ENCODE data around the gene IL17F.
A peak's percentile ranks its signal among the peaks of the same experiment; 100 is the strongest.
"Not testable (repeated sequence)": the region's sequence is repeated elsewhere in the genome, so short reads cannot be mapped to it uniquely, and the experiment has no call there.

The IL17F gene

DNA sequence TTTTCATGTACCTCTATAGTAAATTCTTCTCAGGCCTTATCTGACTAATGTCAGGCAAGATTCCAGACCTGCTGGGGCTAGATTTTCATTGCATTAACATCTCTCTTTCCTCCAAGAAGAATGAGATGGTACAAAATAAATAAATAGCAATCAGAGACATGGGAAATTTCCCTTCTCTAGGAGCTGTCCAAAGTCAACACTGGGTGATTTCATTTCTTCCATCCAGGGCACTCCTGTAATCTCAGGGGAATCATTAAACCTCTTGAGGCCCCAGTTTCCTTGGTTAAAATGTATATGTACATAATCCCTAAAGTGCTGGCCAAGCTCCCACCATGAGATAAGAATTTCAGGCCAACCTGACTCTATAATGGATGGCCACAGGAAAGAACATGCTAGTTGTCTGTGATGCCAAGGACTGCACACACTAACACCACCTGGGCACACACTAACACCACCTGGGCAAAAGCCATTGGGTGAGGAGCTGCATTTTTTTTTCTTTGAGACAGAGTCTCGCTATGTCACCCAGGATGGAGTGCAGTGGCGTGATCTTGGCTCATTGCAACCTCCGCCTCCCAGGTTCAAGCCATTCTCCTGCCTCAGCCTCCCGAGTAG, 912 bp downstream of the IL17F start:
- DNase-seq = peak; percentile 61

DNA sequence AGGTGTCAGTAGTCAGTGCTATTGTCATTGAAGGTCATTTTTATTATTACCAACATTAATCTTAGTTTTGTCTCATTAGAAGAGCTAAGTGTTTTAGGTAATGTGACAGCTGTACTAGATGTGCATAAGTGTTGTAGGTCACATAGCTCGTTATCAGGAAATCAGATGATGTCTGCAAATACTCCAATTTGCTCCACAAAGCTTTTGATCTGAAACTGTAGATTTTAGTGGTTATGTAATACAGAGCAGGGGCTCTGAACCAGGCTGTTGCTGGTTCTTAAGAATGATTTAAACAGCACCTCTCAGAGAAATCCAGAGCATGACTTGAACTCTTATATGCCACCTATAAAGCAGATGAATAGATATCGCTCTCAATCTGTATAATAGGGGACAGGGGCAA, 2.5 kb downstream of the IL17F start:
- no peak for DNase-seq

DNA sequence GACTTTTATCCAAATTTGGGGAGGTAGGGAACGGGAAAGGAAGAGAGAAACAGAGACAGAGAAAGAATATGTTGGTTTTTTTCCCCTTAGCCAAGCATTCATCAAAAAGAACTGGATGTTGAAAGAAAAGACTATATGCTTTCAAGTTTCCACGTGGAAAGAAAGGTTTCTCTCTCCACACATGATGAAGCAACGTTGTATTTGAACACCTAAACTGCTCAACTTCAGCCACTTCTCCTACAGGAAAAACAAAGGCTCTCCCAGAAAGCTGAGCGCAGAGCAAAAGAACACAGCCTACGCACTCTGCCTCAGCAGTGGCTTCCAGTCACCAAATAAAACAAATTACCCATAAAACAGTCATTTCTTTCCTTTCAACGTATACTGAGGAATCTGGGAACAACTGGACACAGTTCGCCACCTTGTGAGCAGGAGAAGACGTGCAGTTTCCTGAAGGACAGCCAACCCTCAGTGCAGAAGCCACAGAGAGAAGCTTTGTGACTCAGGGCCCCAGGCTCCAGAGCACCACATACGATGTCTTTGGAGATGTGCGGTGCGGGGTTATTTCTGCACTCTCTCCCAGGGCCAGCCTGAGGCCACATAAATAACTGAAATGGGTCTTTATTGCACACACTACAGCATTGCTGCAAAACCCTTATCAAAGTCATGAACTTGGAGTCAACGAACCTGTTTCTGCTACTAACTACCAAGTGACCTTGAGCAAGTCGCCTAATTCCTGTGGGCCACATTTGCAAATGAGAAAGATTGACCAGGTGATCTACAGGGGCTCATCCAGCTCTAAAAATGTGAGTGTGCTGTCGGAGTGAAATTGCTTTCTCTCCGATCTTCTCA, 10.1 kb downstream of the IL17F start:
- DNase-seq = peak; percentile 19

DNA sequence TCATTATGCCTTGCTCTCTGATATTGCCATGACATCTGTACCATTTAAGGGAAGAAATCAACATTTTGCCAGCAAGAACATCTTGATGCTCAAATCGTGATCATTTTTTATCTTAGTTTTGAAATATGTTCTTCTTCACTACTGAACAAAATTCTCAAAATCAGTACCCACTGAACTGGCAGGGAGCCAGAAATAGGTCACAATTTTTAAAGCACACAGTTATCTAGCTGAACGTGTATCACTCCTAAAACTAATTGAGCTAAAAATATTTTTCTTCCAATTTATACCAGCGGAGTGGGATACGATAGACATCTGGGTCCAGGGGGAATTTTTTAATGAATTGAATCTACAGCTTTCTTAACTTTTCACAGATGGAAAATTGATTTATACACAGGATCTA, 11.3 kb downstream of the IL17F start:
- DNase-seq = no peak

DNA sequence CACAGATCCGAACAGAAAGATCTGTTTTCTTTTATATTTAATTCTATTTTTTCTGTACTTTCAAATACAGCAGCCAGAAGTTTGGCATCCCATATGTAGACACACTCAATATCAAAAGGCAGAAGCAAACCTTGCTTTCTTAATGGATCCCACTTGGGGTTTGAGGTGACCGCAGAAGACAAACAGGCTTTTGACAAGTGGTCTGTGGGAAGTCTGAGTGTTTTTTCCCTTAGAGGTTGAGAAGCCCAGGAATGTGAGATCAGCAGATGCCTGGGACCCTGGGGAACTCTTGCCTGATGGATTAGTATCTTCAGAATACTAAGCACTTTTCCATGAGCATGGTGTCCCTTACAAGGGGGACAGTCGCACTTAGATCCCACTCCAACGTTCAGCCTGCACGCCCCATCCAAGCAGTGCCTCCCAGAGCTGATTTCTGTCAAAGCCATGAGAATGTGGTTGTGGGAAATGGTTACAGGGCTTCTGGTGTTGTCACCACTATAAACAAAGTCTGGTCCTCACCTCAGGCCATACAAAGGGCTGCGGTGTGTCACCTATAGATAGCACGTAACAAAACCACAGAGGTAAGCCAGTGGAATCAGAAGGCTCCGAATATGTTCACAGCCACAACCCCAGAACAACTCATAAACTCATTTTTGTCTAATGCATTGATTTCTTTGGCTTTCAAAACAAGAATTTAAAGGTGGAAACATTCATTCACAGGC, 12.7 kb downstream of the IL17F start:
- no peak for DNase-seq

DNA sequence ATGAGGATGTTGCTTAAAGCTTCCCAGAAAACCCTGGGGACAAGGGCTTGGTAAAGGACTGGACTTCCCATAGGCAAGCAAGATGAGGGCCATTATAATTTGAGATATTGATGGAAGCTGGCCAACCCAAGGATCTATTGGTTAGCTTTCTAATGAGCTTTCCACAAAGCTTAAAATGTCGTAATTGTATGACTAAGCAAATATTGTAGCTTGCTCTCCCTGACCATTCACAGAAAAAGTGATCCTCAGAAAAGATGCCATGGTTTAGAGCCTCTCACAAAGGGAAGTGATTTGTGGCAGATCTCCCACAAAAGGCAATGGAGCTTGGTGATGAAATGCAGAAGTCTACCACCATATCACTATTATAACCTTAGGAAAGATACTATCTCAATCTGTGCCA, 13.6 kb downstream of the IL17F start:
- DNase-seq = no peak

DNA sequence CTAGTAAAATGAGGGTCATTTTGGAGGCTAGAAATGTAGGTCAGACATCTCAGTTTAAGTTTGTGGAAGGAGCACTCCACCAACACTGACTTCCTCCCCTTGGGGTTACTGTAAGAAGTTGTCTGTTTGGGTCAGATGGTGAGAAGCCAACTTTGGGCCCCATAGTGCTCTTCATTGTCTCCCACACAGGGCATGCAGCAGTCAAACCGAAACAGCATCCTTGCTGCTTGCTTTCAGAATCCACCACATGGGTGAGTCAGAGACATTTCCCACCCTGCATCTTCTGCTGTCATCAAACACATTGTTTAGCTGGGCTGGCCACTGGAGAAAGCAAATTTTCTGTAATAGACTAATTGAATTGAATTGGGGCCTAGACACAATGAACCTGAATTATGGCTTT, 16.8 kb downstream of the IL17F start:
- DNase-seq = no peak

DNA sequence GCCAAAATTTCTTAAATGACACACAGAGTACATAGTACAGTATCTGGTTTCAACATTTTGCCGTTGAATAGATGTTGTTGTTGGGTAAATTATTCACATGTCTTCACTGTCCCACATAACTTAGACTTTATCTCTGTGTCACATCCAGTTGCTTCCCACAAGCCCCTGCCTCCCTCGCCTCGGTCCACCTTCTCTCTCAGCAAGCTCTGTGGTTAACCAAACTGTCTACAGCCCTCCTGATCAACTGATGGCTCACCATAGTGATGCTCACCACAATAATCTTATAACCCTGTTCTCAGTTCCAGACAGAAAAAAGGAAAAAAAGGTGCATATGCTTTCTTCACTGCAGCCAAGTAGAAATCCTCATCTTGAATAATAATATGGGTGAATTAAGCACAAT, 23.0 kb downstream of the IL17F start:
- no peak for DNase-seq

DNA sequence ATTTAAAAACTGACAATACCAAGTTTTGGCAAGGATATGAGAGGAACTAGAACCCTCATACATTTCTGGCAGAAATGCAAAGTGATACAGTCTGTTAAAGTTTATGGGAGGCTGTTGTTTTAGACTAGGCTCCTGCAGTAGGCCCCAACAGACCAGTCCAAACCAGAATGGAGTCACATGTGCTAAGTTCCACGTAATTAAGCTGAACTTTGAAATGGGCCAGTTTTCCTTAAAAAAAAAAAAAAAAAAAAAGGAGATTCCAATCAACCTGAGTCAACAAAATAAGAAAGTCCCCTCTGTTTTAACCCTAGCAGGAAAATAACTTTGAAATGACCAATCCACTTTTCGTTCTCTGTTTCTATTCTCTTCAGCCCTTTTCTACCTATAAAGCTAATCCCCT, 26.5 kb downstream of the IL17F start:
- DNase-seq = no peak

DNA sequence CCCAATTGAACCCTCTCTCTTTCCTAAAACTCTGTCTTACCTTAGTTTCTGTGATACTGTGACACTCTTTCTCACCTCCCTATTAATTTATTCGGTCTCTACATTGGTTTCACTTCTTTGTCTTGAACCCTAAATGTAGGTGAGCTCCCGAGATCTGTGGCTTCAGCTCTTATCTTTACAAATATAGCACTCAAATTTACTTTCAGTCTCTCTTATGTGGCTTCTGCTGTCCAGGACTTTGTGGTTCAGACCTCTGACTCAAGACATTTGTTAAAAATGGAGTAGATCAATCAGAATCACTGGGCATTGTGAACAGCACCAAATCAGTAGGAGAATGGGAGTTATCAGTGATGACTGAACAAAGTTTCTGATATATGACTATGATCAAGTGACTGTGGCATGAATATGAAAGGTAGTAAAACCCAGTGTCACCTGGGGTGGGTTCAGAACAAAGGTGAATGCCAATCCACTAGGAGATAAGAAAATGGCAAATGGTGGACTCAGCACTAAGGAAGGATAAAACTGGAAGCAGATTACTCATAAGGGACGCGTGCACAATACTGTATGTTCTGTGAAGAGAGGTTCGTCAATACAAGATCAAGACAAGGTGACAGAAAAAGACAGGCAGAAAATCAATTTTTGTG, 27.2 kb downstream of the IL17F start:
- DNase-seq = no peak

DNA sequence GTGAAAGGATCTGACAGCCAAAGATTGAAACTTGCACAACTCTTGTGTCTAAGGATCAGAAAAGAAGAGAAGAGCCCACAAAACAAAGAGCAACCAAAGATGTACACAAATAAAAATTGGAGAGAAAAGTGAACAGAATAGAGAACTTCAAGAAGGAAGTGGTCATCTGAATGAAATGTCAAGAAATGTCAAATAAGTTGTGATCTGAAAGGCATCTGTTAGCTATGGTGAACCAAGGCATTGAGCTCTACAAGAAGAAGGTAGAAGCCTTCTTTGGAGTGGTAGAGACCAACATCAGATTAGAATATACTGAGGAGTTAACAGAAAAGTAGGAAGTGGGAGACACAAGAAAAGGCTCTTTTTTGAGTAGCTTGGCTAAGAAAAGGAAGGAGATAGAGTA, 28.5 kb downstream of the IL17F start:
- DNase-seq = no peak

DNA sequence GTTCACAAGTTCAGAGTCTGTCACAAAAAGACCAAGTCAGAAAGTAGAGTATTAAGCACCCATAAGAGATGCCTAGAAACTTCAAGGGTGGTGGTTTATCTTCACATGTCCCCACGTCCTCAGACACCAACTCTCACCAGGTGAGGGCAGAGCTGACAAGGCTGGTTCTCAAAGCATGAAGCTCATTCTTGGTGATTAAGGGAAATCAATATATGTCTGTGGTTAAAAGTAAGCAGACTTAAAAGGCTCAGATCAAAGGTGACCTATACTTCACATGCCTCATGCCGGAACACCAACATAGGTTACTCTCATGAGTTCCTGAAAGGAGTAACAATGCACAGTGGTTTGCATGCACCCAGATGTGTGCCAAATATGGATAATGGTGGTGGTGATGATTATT, 31.2 kb downstream of the IL17F start:
- DNase-seq = no peak

DNA sequence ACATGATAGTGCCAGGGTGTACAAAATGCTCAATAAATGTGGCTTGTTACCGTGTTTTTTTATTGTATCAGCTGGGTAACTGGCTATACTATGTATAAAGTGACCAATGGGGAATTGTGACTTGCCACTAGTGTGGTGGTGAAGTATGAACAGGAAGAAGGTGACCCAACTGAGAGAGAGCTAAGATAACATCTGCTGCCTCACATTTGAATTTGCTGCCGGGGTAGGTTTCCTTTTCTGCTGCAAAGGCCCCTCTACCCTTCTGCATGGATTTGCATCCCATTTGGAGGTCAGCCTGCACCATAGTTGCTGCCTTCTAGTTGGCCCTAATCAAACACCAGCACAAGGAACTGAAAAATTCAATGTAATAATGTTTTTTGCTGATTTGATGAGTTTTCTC, 34.1 kb downstream of the IL17F start:
- DNase-seq = no peak

DNA sequence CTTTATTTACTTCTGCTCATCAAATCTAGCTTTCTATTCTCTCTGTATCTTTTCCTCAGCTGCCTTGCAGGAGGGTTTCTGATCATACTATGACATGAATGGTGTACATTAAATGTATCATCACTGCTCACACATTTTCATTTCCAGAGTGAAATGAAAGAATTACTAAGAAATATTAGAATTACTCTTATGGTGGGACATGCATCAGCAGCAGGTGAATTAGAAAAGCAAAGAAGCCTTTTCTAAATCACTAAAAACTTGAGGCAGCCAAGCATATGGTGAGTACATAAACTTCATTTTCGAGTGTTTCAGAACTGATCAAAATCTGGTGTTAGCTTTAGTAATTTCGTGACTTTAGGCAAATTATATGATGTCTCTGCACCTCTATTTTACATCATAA, 34.5 kb downstream of the IL17F start:
- no peak for DNase-seq

DNA sequence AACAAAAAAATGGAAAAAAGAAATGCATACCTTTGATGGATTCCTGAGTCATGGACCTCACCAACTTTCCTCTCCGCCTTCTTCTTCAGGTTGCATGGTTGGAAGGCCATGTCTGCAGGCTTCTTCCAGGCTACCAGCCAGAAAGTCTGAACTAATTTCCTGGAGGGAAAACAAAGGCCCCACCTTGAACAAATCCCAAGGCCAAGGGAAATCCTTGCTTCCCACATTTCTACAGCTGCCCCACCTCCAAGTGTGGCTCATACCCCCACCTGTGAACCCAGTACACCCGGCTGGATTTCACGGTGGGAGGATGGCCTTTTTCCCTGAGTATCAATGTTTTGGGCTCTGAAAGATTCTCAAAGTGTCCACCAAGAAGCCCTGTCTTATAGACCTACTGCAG, 35.7 kb downstream of the IL17F start:
- no peak for DNase-seq

DNA sequence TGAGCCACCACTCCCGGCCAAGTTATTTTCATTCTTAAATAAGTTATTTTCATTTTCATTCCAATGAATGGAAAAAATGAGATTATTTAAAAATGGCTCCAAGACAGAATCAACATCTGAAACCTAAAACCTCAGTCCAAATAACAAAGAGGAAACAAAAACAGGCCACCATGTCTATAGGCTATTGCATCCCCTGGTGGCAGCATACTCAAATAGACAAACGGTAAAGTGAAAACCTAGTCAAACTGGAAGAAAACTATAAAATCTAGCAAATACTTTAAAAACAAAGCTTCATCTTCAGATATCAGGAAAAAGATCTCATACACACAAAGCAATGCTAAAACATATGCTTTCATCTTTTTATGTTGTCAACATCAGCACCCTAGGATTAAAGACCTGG, 37.2 kb downstream of the IL17F start:
- no peak for DNase-seq

DNA sequence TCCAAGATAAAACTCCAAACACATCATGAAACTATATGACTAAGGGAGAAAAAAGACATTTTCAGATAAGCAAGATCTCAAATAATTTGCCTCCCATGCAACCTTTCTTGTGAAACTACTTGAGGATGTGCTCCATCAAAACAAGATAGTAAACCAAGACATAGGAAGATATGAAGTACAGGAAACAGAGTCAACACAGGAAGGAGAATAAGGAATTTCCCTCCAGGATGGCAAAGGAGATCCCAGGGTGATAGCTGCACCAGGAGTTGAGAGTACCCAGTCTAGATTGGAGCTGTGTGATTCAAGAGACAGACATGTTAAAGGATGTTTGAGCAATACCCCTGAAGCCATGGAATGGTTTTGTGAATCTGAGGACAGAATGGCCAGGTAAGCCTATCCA, 42.8 kb downstream of the IL17F start:
- DNase-seq = no peak

DNA sequence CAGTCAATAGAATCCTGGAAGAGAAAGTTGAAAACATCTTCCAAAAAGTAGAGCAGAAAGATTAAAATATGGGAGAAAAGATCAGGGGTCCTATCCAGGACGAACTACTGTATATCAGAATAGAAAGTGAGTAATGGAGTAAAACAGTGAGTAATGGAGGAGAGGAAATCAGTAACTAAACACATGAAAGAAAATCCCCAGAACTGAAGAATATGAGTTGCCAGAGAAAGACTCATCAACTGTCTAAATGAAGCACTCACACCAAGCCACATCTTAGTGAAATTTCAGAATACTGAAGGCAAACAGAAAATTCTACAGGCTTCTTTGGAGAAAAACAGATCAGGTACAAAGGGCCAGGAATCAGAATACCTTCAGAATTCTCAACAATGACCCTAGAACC, 43.3 kb downstream of the IL17F start:
- DNase-seq = no peak

DNA sequence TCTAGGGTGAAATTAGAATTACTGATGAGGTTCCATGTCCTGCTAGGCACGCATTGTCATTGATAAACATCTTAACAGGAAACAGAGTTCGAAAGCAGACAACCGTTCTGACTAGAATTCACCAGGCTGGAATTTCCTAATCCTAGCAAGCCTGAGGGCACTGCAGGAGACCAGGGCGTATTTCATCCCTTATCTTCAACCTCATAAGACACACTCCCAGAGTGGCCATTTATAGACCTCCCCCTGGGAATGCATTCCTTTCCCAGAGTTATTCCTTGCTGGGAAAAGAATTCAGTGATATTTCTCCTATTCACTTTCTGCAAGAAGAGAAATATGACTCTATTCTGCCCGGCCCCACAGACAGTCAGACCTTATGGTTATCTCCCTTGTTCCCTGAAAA, 44.2 kb downstream of the IL17F start:
- DNase-seq = not testable (repeated sequence)

DNA sequence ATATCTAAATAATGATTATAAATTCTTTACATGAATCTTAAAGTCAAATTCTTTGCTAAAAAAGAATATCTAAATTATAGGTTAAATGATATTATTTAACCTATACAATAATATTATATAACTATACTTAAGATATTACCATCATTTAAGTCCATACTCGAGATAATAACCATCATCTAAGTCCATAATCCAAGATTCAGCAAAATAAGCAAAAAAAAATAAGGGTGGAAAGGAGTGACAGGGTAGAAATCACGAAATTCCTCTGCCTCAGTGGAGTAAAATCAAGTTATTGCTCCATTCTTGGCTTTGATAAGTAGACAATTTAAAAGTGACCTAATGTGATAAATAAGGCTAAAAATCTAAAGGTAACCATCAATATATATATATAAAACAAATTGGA, 48.4 kb downstream of the IL17F start:
- DNase-seq = no peak

DNA sequence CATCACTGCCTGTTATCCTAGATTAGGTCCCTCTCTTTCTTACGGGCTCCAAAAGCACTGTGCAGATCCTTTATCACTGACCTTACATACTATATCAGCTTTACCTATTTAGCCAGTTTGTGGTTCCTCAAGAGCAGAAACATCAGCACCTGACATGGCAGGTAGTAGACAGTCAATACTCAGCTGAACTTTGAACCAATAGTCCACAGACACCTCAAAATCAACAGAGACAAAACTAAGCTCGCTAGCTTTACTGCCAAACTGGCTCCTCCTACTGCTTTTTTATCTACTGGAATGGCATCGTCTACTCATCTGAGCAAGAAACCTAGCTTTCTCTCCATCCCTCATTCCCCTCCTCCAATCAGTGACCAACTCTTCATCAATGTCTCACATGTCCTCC, 52.5 kb downstream of the IL17F start:
- no peak for DNase-seq

DNA sequence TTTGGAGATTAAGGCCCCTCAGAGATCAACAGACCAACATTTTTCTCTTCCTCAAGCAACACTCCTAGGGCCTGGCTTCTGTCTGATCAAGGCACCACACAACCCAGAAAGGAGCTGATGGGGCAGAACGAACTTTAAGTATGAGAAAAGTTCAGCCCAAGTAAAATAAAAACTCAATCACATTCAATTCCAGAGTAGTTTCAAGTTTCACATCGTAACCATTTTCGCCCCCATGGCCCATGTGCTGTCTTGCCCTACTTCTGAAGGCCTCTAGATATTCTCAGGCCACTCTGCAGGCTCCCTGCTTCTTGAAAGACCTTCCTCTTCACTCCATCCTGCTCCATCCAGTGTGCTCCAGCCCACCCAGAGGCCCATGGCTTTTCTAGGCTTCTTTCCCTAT, 53.9 kb downstream of the IL17F start:
- no peak for DNase-seq

DNA sequence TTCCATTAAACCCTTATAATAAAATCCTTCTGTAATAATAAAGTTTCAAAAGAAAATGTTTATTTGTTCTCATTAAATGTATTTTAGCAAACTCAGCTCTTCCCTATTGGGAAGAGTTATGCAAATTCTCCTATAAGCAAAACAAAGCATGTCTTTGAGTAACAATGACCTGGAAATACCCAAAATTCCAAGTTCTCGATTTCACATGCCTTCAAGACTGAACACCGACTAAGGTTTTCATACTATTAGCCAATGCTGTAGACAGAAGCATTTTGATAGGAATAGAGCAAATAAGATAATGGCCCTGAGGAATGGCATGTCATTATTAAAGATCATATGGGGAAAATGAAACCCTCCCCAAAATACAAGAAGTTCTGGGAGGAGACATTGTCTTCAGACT, 54.3 kb downstream of the IL17F start:
- DNase-seq = no peak

DNA sequence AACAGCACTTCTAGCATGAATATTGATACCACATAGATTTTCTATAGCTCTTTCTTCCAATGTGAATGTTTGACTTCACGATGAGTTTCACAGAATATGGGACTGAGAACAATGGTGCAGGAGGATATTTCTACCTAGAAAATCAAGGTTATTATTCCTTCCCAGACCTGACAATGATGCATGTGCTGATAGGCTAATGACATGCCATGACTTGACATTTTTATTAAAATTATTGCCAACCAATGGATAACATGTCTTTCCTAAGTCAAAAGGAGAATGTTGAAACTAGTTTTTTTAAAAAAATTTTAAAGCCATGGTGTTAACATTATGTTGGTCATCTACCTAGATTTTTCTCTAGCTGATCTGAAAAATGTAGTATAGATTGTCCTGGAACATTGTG, 57.2 kb downstream of the IL17F start:
- DNase-seq = no peak

All from DMS153 (cell line).